RWPE2 (cell line): ENCODE results near the gene QRFP.

ENCODE experiments used
- ATAC-seq: fragments of 200-7000 bp; cut with Tn5 transposase; 3 replicates; pipeline ENCODE4 v1.9.1; 2021; ENCODE audit warnings: low read depth
- DNase-seq: peaks from one replicate; pipeline ENCODE4 v3.0.0-alpha.2; 2020; ENCODE audit warnings: low spot score
- H3K27ac ChIP-seq: fragments of 450-650 bp; 2 replicates; pipeline ENCODE4 v1.5.1; 2017; ENCODE audit warnings: mild to moderate bottlenecking; ENCODE audit not compliant: poor library complexity, severe bottlenecking
- H3K27me3 ChIP-seq: fragments of 250-450 bp; sonication (Bioruptor Pico); 2 replicates; pipeline ENCODE4 v1.5.1; 2021; ENCODE audit warnings: mild to moderate bottlenecking, moderate library complexity; ENCODE audit not compliant: insufficient read depth, poor library complexity, severe bottlenecking
- H3K36me3 ChIP-seq: fragments of 250-450 bp; sonication (Bioruptor Pico); 2 replicates; pipeline ENCODE4 v1.5.1; 2020; ENCODE audit warnings: low read depth, mild to moderate bottlenecking, moderate library complexity
- H3K4me1 ChIP-seq: fragments of 250-450 bp; sonication (Bioruptor Pico); 2 replicates; pipeline ENCODE4 v1.5.1; 2021; ENCODE audit warnings: mild to moderate bottlenecking, moderate library complexity; ENCODE audit not compliant: insufficient read depth, poor library complexity, severe bottlenecking
- H3K4me3 ChIP-seq: fragments of 250-450 bp; sonication (Bioruptor Pico); 2 replicates; pipeline ENCODE4 v1.5.1; 2021; ENCODE audit warnings: mild to moderate bottlenecking, moderate library complexity; ENCODE audit not compliant: severe bottlenecking
- H3K9me3 ChIP-seq: fragments of 250-450 bp; sonication (Bioruptor Pico); 2 replicates; pipeline ENCODE4 v1.5.1; 2021; ENCODE audit warnings: mild to moderate bottlenecking, moderate library complexity; ENCODE audit not compliant: severe bottlenecking
- TF ChIP-seq, protein P1 (sequence below): fragments of 450-650 bp; IDR thresholded peaks from one replicate; pipeline ENCODE4 v1.5.1; 2017; ENCODE audit warnings: mild to moderate bottlenecking, moderate library complexity; ENCODE audit not compliant: poor library complexity, severe bottlenecking

The QRFP gene

DNA sequence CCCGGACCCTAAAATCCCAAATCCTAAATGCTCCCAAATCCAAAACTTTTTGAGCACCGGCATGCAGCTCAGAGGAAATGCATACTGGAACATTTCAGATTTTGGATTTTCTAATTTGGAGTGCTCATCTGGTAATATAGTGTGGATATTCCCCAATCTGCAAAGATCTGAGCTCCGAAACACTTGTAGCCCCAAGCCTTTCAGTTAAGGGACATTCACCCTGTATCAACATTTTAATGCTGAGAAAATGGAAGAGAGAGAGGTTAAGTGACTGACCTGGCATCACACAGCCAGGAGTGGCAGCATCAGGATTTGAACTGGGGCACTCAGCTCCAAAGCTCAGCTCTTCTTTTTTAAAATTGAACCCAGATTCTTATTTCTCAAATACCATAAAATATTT, 30.7 kb downstream of the QRFP start:
- H3K27ac ChIP-seq = no peak overlapping the region
- H3K4me1 ChIP-seq = peaks cover 6% of the 10 kb centered on the region
- H3K4me3 ChIP-seq = no peak overlapping the region
- H3K9me3 ChIP-seq = peaks cover 13% of the 10 kb centered on the region
- H3K36me3 ChIP-seq = peaks cover 73% of the 10 kb centered on the region
- H3K27me3 ChIP-seq = no peaks in the 10 kb centered on the region
- DNase-seq (no peak), ATAC-seq (no peak)
- TF ChIP-seq, protein P1, sequence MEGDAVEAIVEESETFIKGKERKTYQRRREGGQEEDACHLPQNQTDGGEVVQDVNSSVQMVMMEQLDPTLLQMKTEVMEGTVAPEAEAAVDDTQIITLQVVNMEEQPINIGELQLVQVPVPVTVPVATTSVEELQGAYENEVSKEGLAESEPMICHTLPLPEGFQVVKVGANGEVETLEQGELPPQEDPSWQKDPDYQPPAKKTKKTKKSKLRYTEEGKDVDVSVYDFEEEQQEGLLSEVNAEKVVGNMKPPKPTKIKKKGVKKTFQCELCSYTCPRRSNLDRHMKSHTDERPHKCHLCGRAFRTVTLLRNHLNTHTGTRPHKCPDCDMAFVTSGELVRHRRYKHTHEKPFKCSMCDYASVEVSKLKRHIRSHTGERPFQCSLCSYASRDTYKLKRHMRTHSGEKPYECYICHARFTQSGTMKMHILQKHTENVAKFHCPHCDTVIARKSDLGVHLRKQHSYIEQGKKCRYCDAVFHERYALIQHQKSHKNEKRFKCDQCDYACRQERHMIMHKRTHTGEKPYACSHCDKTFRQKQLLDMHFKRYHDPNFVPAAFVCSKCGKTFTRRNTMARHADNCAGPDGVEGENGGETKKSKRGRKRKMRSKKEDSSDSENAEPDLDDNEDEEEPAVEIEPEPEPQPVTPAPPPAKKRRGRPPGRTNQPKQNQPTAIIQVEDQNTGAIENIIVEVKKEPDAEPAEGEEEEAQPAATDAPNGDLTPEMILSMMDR = no peak

DNA sequence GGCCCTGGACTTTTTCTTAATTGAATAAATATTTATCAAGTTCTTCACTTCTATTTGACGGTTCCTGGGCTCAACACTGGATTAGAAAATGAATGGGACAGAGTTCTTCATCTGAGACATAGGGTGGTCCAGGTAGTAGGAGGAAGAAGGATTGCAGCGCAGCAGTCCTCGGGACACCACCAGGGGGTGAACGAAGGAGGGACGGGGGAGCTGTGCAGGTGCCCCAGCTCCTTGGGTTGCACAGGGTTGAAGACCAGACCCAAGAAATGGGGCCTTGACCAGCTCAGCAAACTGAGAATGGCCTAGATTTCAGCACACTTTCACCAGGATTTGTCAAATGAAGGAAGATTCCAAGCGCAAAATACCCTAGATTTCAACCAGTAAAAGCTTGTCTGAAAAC, 32.1 kb downstream of the QRFP start:
- Histone ChIP-seq H3K9me3 (peaks cover 8% of the 10 kb centered on the region), H3K27ac (no peak overlapping the region), H3K36me3 (peaks cover 72% of the 10 kb centered on the region), H3K4me1 (peaks cover 13% of the 10 kb centered on the region), H3K4me3 (no peak overlapping the region), H3K27me3 (no peaks in the 10 kb centered on the region)
- ATAC-seq (no peak), DNase-seq (no peak)
- TF ChIP-seq, protein P1 = no peak

DNA sequence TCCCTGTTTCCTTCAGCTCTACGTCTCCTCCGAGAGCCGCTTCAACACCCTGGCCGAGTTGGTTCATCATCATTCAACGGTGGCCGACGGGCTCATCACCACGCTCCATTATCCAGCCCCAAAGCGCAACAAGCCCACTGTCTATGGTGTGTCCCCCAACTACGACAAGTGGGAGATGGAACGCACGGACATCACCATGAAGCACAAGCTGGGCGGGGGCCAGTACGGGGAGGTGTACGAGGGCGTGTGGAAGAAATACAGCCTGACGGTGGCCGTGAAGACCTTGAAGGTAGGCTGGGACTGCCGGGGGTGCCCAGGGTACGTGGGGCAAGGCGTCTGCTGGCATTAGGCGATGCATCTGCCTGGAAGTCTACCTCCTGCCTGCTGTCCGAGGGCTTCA, 33.9 kb downstream of the QRFP start:
- no peaks in the 10 kb centered on the region for H3K9me3 ChIP-seq
- H3K27ac ChIP-seq = no peak overlapping the region
- ATAC-seq (no peak), DNase-seq (no peak)
- peaks cover 73% of the 10 kb centered on the region for H3K36me3 ChIP-seq
- H3K4me3 ChIP-seq = no peak overlapping the region
- no peaks in the 10 kb centered on the region for H3K27me3 ChIP-seq
- H3K4me1 ChIP-seq = peaks cover 20% of the 10 kb centered on the region
- TF ChIP-seq, protein P1 = no peak

DNA sequence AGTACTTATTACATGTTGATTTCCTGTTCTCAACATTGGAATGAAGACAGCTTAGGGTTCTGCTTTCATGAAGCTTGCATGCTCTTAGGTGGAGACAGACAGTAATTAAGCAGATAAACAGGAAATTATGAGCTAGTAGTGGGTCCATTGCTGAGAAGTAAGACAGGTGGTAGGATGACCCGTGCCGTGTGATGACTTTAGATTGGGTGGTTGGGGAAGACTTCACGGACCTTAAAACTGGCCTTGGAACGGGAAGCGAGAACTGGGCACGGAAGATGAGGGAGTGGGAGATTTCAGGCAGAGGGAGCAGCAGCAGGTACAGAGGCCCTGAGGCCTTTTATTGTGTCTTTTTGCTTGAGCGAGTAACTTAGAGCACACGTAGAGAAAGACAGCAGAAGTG, 34.4 kb downstream of the QRFP start:
- Histone ChIP-seq H3K9me3 (no peaks in the 10 kb centered on the region), H3K27me3 (no peaks in the 10 kb centered on the region), H3K4me1 (peaks cover 23% of the 10 kb centered on the region), H3K36me3 (peaks cover 72% of the 10 kb centered on the region), H3K4me3 (no peak overlapping the region), H3K27ac (no peak overlapping the region)
- DNase-seq (no peak), ATAC-seq (no peak)
- TF ChIP-seq, protein P1 = no peak

DNA sequence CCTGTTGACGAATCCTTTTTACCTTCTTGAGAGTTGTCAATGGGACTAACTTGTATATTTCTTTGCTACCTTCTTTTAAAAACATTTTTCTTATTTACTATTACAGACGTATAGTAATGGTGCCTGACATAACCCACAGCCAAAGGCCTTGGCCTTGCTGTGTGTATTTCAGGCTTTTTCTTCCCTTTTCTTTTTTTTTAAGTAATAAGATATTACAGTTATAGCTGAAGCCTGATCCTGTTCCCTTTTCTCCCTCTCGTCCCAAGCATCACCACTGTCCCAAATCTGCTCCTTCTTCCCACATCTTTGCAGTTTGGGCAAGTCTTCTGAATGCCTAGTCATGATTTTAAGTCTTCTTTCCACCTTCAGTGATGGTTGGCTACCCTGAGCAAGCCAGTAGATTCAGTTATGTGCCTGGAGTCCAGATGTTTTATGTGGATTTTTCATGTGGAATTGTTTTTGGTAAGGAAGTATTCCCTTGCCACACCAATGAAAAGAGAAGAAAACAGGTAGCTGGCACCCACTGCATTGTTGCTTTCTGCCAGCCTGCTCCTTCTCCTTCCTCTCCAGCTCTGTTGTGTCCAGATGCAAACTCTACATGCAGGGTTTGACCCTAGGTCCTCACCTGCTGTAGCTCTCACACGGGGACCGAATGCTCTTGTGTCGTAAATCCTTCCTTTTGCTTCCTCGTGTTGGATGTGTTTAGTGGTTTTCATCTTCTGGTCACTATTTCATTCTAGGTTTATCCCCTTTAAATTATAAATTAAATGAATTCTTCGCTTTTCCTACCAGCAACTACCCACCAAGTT, 35.0 kb downstream of the QRFP start:
- peaks cover 70% of the 10 kb centered on the region for H3K36me3 ChIP-seq
- no peaks in the 10 kb centered on the region for H3K27me3 ChIP-seq
- DNase-seq = no peak
- TF ChIP-seq, protein P1 = no peak
- H3K9me3 ChIP-seq = no peaks in the 10 kb centered on the region
- peaks cover 25% of the 10 kb centered on the region for H3K4me1 ChIP-seq
- no peak overlapping the region for H3K4me3 ChIP-seq
- ATAC-seq = no peak
- H3K27ac ChIP-seq = peak overlapping the region; percentile 63
